K562 (cell line): Measurements from ENCODE around the gene KRT4. TPM values are rescaled to one million over a fixed set of nuclear protein-coding genes. Genes with fewer than 3 reads are reported as not detected.
A peak's percentile ranks its signal among the peaks of the same experiment; 100 is the strongest.

ENCODE experiments used
- ATAC-seq: fragments of 200-7000 bp; cut with Tn5 transposase; 3 replicates; pipeline ENCODE4 v1.9.1; 2020; ENCODE audit warnings: moderate library complexity
- BruUV-seq: library from RNA; stranded (reverse); fragments of 400-500 nt; replicated peaks from 2 replicates; lab custom pipeline; 2021; lab: Mats Ljungman, UMichigan
- CTCF ChIA-PET: fragments of 300-600 bp; formaldehyde crosslinking; extraction: SDS; loops from one replicate; lab custom pipeline; 2021; ENCODE audit warnings: low intra/inter-chr PET ratio; lab: Yijun Ruan, JAX
- POLR2A ChIA-PET: fragments of 300-600, 350-650 bp; sonication (Branson Sonifier 250); formaldehyde crosslinking; extraction: SDS; loops from one replicate; lab custom pipeline; 2021; ENCODE audit warnings: antibody characterized with exemption, inconsistent platforms; lab: Yijun Ruan, JAX
- DNase-seq, 4 experiments: peaks; one replicate each; pipeline versions ENCODE4 v3.0.0 to v3.0.0-alpha.2; 2011 to 2018; ENCODE audit warnings: low spot score in 3 of 4, mixed read lengths in 3 of 4; ENCODE audit errors: extremely low read depth in 1 of 4
- FAIRE-seq: peaks from 2 replicates; lab custom pipeline; 2011; peaks lifted over from hg19 to GRCh38; lab: Jason Lieb, UNC
- H2AFZ ChIP-seq: 2 replicates; pipeline ENCODE4 v1.6.0; 2011; ENCODE audit warnings: low read depth, low read length, control low read depth, inconsistent platforms
- H3K27ac ChIP-seq: fragments of 200-600 bp; 3 replicates; pipeline ENCODE4 v1.8.0; 2011; ENCODE audit warnings: low read depth, mild to moderate bottlenecking, control low read depth, inconsistent platforms, low read length, moderate library complexity, mixed read lengths; ENCODE audit errors: extremely low read depth
- H3K27me3 ChIP-seq, 2 experiments: fragments of 300-600 bp in 1 of 2; 2 replicates in 1 of 2; 3 replicates in 1 of 2; pipeline versions ENCODE4 v1.6.0 to v1.8.0; 2011; ENCODE audit warnings: inconsistent platforms in 2 of 2, low read length in 2 of 2, mild to moderate bottlenecking in 1 of 2, mixed read lengths in 1 of 2, moderate library complexity in 1 of 2; ENCODE audit not compliant: control insufficient read depth in 2 of 2, insufficient read depth in 2 of 2
- H3K36me3 ChIP-seq: fragments of 300-600 bp; 3 replicates; pipeline ENCODE4 v1.8.0; 2011; ENCODE audit warnings: mild to moderate bottlenecking, low read length, inconsistent platforms; ENCODE audit not compliant: control insufficient read depth, insufficient read depth
- H3K4me1 ChIP-seq, 2 experiments: fragments of 200-600 bp in 1 of 2; replicated peaks in 1 of 2; 2 replicates in 1 of 2; 3 replicates in 1 of 2; pipeline versions ENCODE4 v1.5.1 to v1.8.0; 2011; ENCODE audit warnings: inconsistent platforms in 2 of 2, low read length in 2 of 2, mild to moderate bottlenecking in 1 of 2, mixed read lengths in 1 of 2, moderate library complexity in 1 of 2; ENCODE audit not compliant: control insufficient read depth in 2 of 2, insufficient read depth in 2 of 2
- H3K4me2 ChIP-seq: 2 replicates; pipeline ENCODE4 v1.6.1; 2011; ENCODE audit warnings: low read length, control low read depth, inconsistent platforms, mixed read lengths; ENCODE audit not compliant: insufficient read depth
- H3K4me3 ChIP-seq: fragments of 200-600 bp; sonication (generic), shearing (Covaris generic); 2 replicates; pipeline ENCODE4 v1.5.1; 2016; ENCODE audit warnings: control low read depth, inconsistent platforms
- H3K79me2 ChIP-seq: fragments of 200-600 bp; 3 replicates; pipeline ENCODE4 v1.8.0; 2011; ENCODE audit warnings: low read length, inconsistent platforms; ENCODE audit not compliant: control insufficient read depth, insufficient read depth
- H3K9ac ChIP-seq, 2 experiments: 2 replicates each; pipeline versions ENCODE4 v1.6.0 to v1.6.1; 2011; ENCODE audit warnings: low read depth in 2 of 2, low read length in 2 of 2, control low read depth in 1 of 2, inconsistent platforms in 1 of 2, mild to moderate bottlenecking in 1 of 2, mixed read lengths in 1 of 2; ENCODE audit not compliant: insufficient read depth in 1 of 2
- H3K9me1 ChIP-seq: one replicate; pipeline ENCODE4 v1.6.0; 2011; ENCODE audit warnings: inconsistent platforms, mild to moderate bottlenecking, low read length, moderate library complexity; ENCODE audit not compliant: control insufficient read depth, insufficient read depth
- H3K9me3 ChIP-seq: replicated peaks from 2 replicates; pipeline ENCODE4 v1.5.1; 2011; ENCODE audit warnings: low read depth, low read length, inconsistent platforms; ENCODE audit not compliant: control insufficient read depth, insufficient read depth
- H4K20me1 ChIP-seq: replicated peaks from 2 replicates; pipeline ENCODE4 v1.6.1; 2011; ENCODE audit warnings: low read length, inconsistent platforms, mixed read lengths; ENCODE audit not compliant: control insufficient read depth, insufficient read depth
- CBFA2T3 ChIP-seq: fragments of 450-650 bp; IDR thresholded peaks from 2 replicates; pipeline ENCODE4 v1.6.1; 2017
- CREM ChIP-seq: IDR thresholded peaks from 2 replicates; pipeline ENCODE4 v1.6.1; 2014; ENCODE audit warnings: antibody characterized with exemption, low read depth
- FOXK2 ChIP-seq, 2 experiments: fragments of 450-650 bp; IDR thresholded peaks in 1 of 2; conservative IDR thresholded peaks in 1 of 2; 2 replicates each; pipeline ENCODE4 v1.6.1; 2016; ENCODE audit warnings: low read depth in 2 of 2, mild to moderate bottlenecking in 1 of 2
- FOXP1 ChIP-seq: sonication (generic); formaldehyde crosslinking; IDR thresholded peaks from 2 replicates; pipeline ENCODE4 v1.8.0; 2022; ENCODE audit warnings: mild to moderate bottlenecking, missing genetic modification reagents
- IRF1 ChIP-seq: sonication (generic); formaldehyde crosslinking; IDR thresholded peaks from 2 replicates; pipeline ENCODE4 v1.8.0; 2022; ENCODE audit warnings: missing genetic modification reagents, mild to moderate bottlenecking, borderline replicate concordance
- NFE2 ChIP-seq: IDR thresholded peaks from 2 replicates; pipeline ENCODE4 v1.6.1; 2014; ENCODE audit warnings: antibody characterized with exemption, low read depth
- NRF1 ChIP-seq, 2 experiments: fragments of 450-650 bp; IDR thresholded peaks in 1 of 2; conservative IDR thresholded peaks in 1 of 2; 2 replicates each; pipeline ENCODE4 v1.6.1; 2014; ENCODE audit warnings: mild to moderate bottlenecking in 2 of 2
- POLR3A ChIP-seq: IDR thresholded peaks from 2 replicates; pipeline ENCODE4 v1.6.1; 2011; ENCODE audit warnings: borderline replicate concordance, mild to moderate bottlenecking, moderate library complexity; ENCODE audit not compliant: insufficient read length, insufficient read depth; ENCODE audit errors: extremely low read depth
- POU5F1 ChIP-seq: fragments of 150-350 bp; IDR thresholded peaks from 2 replicates; pipeline ENCODE4 v1.6.1; 2014; ENCODE audit warnings: borderline replicate concordance, low read length, low read depth, mild to moderate bottlenecking; ENCODE audit not compliant: partially characterized antibody
- PPARD ChIP-seq: fragments of 250-450 bp; sonication (Bioruptor Pico); IDR thresholded peaks from 2 replicates; pipeline ENCODE4 v1.8.0; 2022; ENCODE audit warnings: inconsistent platforms, mild to moderate bottlenecking, moderate library complexity
- SMARCA4 ChIP-seq: fragments of 450-650 bp; IDR thresholded peaks from 2 replicates; pipeline ENCODE4 v1.6.1; 2016
- SNRNP70 ChIP-seq: fragments of 200-400 bp; formaldehyde crosslinking; optimal IDR thresholded peaks from 2 replicates; pipeline ENCODE3; 2017; ENCODE audit warnings: low read depth, low read length
- SOX6 ChIP-seq: fragments of 450-650 bp; IDR thresholded peaks from 2 replicates; pipeline ENCODE4 v1.6.1; 2014; ENCODE audit warnings: mild to moderate bottlenecking
- TEAD2 ChIP-seq: fragments of 450-650 bp; IDR thresholded peaks from 2 replicates; pipeline ENCODE4 v1.6.1; 2016; ENCODE audit warnings: missing genetic modification characterization, control low read depth, missing compliant biosample characterization
- TRIM25 ChIP-seq: fragments of 450-650 bp; IDR thresholded peaks from 2 replicates; pipeline ENCODE4 v1.7.0; 2016; ENCODE audit warnings: borderline replicate concordance
- ZNF197 ChIP-seq: fragments of 200-800 bp; sonication (Bioruptor generic); IDR thresholded peaks from 2 replicates; pipeline ENCODE4 v1.6.1; 2016; ENCODE audit warnings: low read depth, missing genetic modification characterization, missing compliant biosample characterization
- ZNF212 ChIP-seq: fragments of 450-650 bp; formaldehyde crosslinking; IDR thresholded peaks from 2 replicates; pipeline ENCODE4 v1.4.0; 2020; ENCODE audit warnings: mild to moderate bottlenecking
- ZNF717 ChIP-seq: fragments of 250-450 bp; sonication (Bioruptor Pico); IDR thresholded peaks from 2 replicates; pipeline ENCODE4 v1.5.0; 2021
- WGBS: fragments of 100-300 bp; shearing (Covaris generic); methylation state at CpG from one replicate; pipeline ENCODE4 v1.1.6; 2016; ENCODE audit warnings: low coverage, mixed read lengths; ENCODE audit not compliant: insufficient coverage; ENCODE audit errors: missing lambda C conversion rate; 5-methylcytosine and 5-hydroxymethylcytosine counted together
- in situ Hi-C: fragments of 300-500 bp; cut with MboI; formaldehyde crosslinking; loops from 4 replicates; pipeline ENCODE4 v1.15.0; 2018; ENCODE audit warnings: inconsistent platforms, mixed read lengths
- intact Hi-C: fragments of 100-400 bp; cut with micrococcal nuclease; formaldehyde crosslinking; loops from 2 replicates; pipeline ENCODE4 v1.14.2; 2022
- polyA plus RNA-seq, 8 experiments: library from polyadenylated mRNA; depleted of rRNA in 4 of 8; stranded (reverse) in 5 of 8; unstranded in 3 of 8; fragments of >200 nt; fragmentation: Nextera tagmentation in 2 of 8; fragmentation: Illumina TruSeq in 1 of 8; extraction: Ambion mirVana in 2 of 8; extraction: Trizol in 1 of 8; gene quantifications; 2 replicates each; pipeline versions ENCODE4 v1.2.1 to v1.2.3, GENCODE V29; 2011 to 2014; ENCODE audit warnings: inconsistent platforms in 1 of 8, missing spikeins in 1 of 8
- total RNA-seq, 7 experiments: library from RNA; depleted of rRNA in 6 of 7; stranded (reverse); fragments of >200 nt in 6 of 7; fragmentation: Illumina TruSeq in 2 of 7; extraction: Trizol in 2 of 7; gene quantifications; 2 replicates each; pipeline versions ENCODE4 v1.2.1 to v1.2.3, GENCODE V29; 2011 to 2021; ENCODE audit warnings: low replicate concordance in 1 of 7
- TF ChIP-seq, protein P1 (sequence below), 2 experiments: fragments of 450-650 bp; conservative IDR thresholded peaks; 2 replicates each; pipeline ENCODE4 v1.6.1; 2017; ENCODE audit warnings: mild to moderate bottlenecking in 2 of 2, moderate library complexity in 2 of 2

KRT4 gene
- total and polyA plus RNA-seq, 9 of the 15 experiments (the other 6 are each of a cell fraction or from before 2014, with no cell fraction given), result not detected

- no peaks in the 10 kb centered on the region for H4K20me1 ChIP-seq
- H3K4me1 ChIP-seq, result peaks cover 28 to 37% of the 10 kb centered on the region in 2 experiments; a peak in 4 of 5 replicates
- no peak overlapping the region for H3K4me3 ChIP-seq
- no peaks in the 10 kb centered on the region for H3K9me1 ChIP-seq
- peak; percentile 97 for ATAC-seq
- intact Hi-C loops, result no loop called here
- no peaks in the 10 kb centered on the region for H3K36me3 ChIP-seq
- H3K27ac ChIP-seq, result peak overlapping the region; percentile 51
- peak overlapping the region; percentile 31; the same call in 1 of the 2 replicates for H3K4me2 ChIP-seq
- no peaks in the 10 kb centered on the region for H3K27me3 ChIP-seq
- H3K9me3 ChIP-seq, result no peaks in the 10 kb centered on the region
- DNase-seq, result peak; percentile 92 to 94 (median 92)
- POLR2A ChIA-PET, result interaction anchor here (0.6 to 1.9 kb wide), 6 partner anchors 8 to 260 kb away, joined by 3 to 11 read pairs (median 4); no protein-coding TSS in a partner anchor
- 0 out of 2 replicates have a peak overlapping the region, but pooled peaks have one; percentile 46 for H2AFZ ChIP-seq
- H3K9ac ChIP-seq, result peak overlapping the region; percentile 22 to 57; a peak in 2 of 4 replicates
- CTCF ChIA-PET, result no interaction called here
- H3K79me2 ChIP-seq, result no peaks in the 10 kb centered on the region
- in situ Hi-C loops, result no loop called here
- WGBS, result 0% methylated on average over 3 of the region's 3 CpGs
- BruUV-seq, result no TSS peak
- peak; percentile 99 for FAIRE-seq
- peak in 1 of 2 experiments; percentile 22; a peak in 1 of 4 replicates for TF ChIP-seq FOXK2 (conservative IDR thresholded peaks at IDR 0.05 in 1 of 2, IDR thresholded peaks at IDR 0.05 in 1 of 2; ENCODE audit: low read depth in 2 of 2)
- TF ChIP-seq ZNF212 (CRISPR knock-in tag), result no peak
- no peak for TF ChIP-seq ZNF717
- TF ChIP-seq ZNF197 (CRISPR knock-in tag), result no peak
- TF ChIP-seq NFE2, result peak; percentile 6; the same call in 1 of the 2 replicates
- TF ChIP-seq SNRNP70, result no peak
- TF ChIP-seq POLR3A, result no peak
- TF ChIP-seq IRF1 (CRISPR knock-in tag), result no peak
- TF ChIP-seq CBFA2T3, result peak; percentile 93
- TF ChIP-seq CREM, result peak; percentile 39; the same call in 1 of the 2 replicates
- TF ChIP-seq SOX6, result peak; percentile 90
- no peak for TF ChIP-seq TRIM25
- TF ChIP-seq FOXP1 (CRISPR knock-in tag), result no peak
- peak; percentile 91 for TF ChIP-seq SMARCA4
- TF ChIP-seq, protein P1, sequence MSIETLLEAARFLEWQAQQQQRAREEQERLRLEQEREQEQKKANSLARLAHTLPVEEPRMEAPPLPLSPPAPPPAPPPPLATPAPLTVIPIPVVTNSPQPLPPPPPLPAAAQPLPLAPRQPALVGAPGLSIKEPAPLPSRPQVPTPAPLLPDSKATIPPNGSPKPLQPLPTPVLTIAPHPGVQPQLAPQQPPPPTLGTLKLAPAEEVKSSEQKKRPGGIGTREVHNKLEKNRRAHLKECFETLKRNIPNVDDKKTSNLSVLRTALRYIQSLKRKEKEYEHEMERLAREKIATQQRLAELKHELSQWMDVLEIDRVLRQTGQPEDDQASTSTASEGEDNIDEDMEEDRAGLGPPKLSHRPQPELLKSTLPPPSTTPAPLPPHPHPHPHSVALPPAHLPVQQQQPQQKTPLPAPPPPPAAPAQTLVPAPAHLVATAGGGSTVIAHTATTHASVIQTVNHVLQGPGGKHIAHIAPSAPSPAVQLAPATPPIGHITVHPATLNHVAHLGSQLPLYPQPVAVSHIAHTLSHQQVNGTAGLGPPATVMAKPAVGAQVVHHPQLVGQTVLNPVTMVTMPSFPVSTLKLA (conservative IDR thresholded peaks at IDR 0.05), result 0 out of 4 replicates have a peak, but pooled peaks of 1 of the 2 experiments have one; percentile 34
- peak; percentile 60 to 65; a peak in 3 of 4 replicates for TF ChIP-seq NRF1 (conservative IDR thresholded peaks at IDR 0.05 in 1 of 2, IDR thresholded peaks at IDR 0.05 in 1 of 2)
- no peak for TF ChIP-seq PPARD (CRISPR knock-in tag)
- TF ChIP-seq TEAD2 (tag), result no peak
- TF ChIP-seq POU5F1, result no peak
Measured at GRCh38 chr12:52796839-52797528, 16.9 kb downstream of the KRT4 start.
